Adipose tissue (tissue), 3 donors: ENCODE data around the gene ARL13B. TPM values are rescaled to one million over a fixed set of nuclear protein-coding genes. Genes with fewer than 3 reads are reported as not detected.
"Not testable (repeated sequence)": the region's sequence is repeated elsewhere in the genome, so short reads cannot be mapped to it uniquely, and the experiment has no call there.

Experiments
- H3K27ac ChIP-seq: one replicate; pipeline ENCODE4 v1.5.1; 2013; ENCODE audit warnings: low read depth, low read length
- WGBS, 3 donors: extraction: QIAGEN DNeasy Blood & Tissue Kit; methylation state at CpG; one replicate each; pipeline ENCODE4 v1.1.7; 2013; 5-methylcytosine and 5-hydroxymethylcytosine counted together
- polyA plus RNA-seq, 3 donors: library from polyadenylated mRNA; stranded (reverse); fragments of 200-250 nt; gene quantifications; one replicate each; pipeline ENCODE4 v1.2.3, GENCODE V29; 2013
- donor health status: healthy with polysubstance abuse.
- donor health status: Bipolar disorder and iron deficiency.
- donor health status: healthy.

Gene ARL13B
- polyA plus RNA-seq, result 1 to 10 TPM; 2.1 to 6.4 (median 6.0) TPM

- WGBS, 3 donors, result 0% methylated on average over 65 to 66 of the region's 66 CpGs
- peak within 1 kb of the TSS; percentile 83 for H3K27ac ChIP-seq
Measured at GRCh38 chr3:93979850-93980676, at the start of gene ARL13B. Gene ARL13B, plus strand, starts transcription at chr3:93980155. Its CDS starts 269 bp downstream, at chr3:93980424.

- WGBS, 3 donors, result 78 to 96% (median 91%) methylated on average over 5 of the region's 5 CpGs
- H3K27ac ChIP-seq, result no peak overlapping the region
Measured at GRCh38 chr3:93931597-93932229, 48.2 kb upstream of the ARL13B start.

DNA sequence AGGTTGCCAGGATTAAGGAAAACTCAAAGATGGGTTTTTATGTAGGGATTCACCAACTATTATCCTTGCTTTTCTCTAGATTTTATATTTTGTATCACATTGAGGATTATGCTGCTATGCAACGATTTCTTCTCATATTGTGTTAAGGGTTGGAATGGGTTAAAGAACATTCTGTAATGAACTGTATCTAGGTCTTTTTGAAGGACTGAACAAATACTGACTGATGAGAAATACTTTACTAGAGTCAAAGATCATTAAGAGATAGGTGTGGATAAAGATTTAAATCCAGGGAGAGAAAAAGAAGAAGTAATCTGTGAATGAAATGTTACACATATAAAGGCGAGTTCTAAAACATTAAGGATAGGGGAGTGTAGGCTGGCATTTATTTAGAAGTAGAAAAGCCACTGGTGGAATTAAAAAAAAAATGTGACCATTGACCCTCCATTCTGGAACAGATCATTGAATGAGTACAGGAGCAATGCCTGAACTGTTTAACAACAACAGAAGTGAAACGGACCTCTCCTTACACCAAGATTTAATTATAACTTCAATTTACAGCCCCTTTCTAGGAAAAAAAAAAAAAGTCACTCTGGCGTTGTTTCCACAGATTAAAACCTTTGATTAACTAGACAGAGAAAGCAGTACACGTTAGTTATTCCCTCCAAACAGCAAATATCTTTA, 45.4 kb upstream of the ARL13B start:
- H3K27ac ChIP-seq, result no peak overlapping the region
- 60 to 77% (median 71%) methylated on average over 5 of the region's 5 CpGs for WGBS, 3 donors

GRCh38 chr3:93936549-93936948, 43.4 kb upstream of the ARL13B start:
- H3K27ac ChIP-seq, result no peak overlapping the region
- WGBS, 3 donors, result 90 to 94% (median 92%) methylated on average over 1 of the region's 1 CpG

DNA sequence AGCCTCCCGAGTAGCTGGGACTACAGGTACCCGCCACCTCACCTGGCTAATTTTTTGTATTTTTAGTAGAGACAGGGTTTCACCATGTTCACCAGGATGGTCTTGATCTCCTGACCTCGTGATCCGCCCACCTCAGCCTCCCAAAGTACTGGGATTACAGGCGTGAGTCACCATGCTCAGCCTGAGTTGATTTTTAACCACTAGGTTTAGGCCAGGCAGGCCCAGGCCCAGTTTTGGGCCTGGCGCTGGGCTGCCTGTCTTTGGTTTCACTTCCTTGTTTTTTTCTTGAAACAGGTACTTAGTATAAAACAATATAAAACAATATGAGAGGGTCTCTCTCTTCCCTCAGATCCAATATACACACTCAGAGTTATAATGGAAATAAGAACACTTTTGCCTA, 42.5 kb upstream of the ARL13B start:
- H3K27ac ChIP-seq, result not testable (repeated sequence)
- 83 to 95% (median 93%) methylated on average over 6 of the region's 6 CpGs for WGBS, 3 donors

DNA sequence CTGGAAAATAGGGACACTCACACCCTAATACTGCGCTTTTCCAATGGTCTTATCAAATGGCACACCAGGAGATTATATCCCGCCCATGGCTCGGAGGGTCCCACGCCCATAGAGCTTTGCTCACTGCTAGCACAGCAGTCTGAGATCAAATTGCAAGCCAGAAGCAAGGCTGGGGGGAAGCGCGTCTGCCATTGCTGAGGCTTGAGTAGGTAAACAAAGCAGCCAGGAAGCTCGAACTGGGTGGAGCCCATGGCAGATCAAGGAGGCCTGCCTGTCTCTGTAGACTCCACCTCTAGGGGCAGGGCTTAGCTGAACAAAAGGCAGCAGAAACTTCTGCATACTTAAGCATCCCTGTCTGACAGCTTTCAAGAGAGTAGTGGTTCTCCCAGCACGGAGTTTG, 30.0 kb upstream of the ARL13B start:
- H3K27ac ChIP-seq, result not testable (repeated sequence)
- WGBS, 3 donors, result 86 to 89% (median 87%) methylated on average over 8 of the region's 8 CpGs

DNA sequence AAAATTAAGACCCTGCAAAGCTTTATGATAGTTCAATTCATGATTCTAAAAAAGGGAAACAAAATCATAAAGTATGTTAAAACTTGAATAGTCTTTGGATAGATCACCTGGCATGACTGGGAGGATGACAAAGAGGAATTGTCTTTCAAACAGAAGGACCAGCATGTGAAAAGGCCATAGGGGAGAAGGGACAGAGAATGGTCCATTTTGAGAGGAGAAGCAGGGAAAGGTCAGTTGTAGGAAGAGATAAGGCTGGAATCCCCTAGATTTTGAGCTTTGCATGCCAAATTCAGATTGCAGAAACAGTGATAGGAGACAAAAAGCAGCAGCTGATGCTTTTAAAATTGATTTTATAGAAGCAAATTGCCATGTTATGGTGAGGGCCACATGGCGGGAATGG, 18.9 kb upstream of the ARL13B start:
- WGBS, 3 donors, result 91 to 100% (median 92%) methylated on average over 1 of the region's 1 CpG
- no peak overlapping the region for H3K27ac ChIP-seq

GRCh38 chr3:93961489-93961888, 18.5 kb upstream of the ARL13B start:
- H3K27ac ChIP-seq, result no peak overlapping the region
- 28 to 73% (median 72%) methylated on average over 1 of the region's 1 CpG for WGBS, 3 donors

- WGBS, 3 donors, result 80 to 89% (median 84%) methylated on average over 3 of the region's 3 CpGs
- no peak overlapping the region for H3K27ac ChIP-seq
Measured at GRCh38 chr3:93962798-93963197, 17.2 kb upstream of the ARL13B start.

GRCh38 chr3:93965106-93965505, 14.8 kb upstream of the ARL13B start:
- 94 to 98% (median 96%) methylated on average over 19 of the region's 19 CpGs for WGBS, 3 donors
- H3K27ac ChIP-seq, result not testable (repeated sequence)

DNA sequence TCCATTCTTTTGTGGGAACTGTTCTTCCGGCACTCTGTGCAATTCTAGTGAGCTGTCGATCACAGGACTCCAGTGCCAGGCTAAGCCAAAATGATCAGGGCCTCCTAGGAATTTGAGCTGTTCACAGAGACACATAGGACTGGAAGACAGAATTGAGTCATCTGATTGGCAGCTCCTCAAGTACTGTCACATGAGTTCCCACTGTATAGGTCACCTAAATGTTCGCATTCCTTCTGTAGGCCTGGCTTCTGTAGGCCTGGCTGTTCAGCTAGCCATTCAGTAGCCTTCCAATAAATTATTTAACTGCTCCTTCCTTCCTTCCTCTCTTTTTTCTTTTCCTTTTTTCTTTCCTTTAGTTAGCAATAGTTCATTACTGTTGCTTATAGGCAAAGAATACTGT, 10.5 kb upstream of the ARL13B start:
- H3K27ac ChIP-seq, result no peak overlapping the region
- 61 to 76% (median 62%) methylated on average over 3 of the region's 3 CpGs for WGBS, 3 donors

DNA sequence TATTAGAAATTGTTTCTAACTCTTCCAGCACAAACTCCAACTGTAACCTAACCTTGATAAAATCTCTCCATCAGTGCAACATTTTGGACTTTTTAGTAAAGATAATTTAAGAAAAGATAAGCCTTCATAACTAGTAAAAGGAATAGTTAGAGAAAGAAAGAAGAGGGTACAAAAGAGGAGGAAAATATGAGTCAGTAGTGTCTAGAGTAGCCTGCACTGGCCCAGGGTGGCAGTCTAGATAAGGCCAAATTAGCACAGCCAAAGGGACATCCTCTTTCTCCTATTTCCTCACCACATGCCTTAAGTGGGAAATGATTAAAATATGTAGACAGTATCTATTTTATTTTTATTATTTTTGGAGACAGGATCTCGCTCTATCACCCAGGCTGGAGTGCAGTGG, 10.0 kb upstream of the ARL13B start:
- no peak overlapping the region for H3K27ac ChIP-seq
- 94 to 100% (median 94%) methylated on average over 1 of the region's 1 CpG for WGBS, 3 donors

DNA sequence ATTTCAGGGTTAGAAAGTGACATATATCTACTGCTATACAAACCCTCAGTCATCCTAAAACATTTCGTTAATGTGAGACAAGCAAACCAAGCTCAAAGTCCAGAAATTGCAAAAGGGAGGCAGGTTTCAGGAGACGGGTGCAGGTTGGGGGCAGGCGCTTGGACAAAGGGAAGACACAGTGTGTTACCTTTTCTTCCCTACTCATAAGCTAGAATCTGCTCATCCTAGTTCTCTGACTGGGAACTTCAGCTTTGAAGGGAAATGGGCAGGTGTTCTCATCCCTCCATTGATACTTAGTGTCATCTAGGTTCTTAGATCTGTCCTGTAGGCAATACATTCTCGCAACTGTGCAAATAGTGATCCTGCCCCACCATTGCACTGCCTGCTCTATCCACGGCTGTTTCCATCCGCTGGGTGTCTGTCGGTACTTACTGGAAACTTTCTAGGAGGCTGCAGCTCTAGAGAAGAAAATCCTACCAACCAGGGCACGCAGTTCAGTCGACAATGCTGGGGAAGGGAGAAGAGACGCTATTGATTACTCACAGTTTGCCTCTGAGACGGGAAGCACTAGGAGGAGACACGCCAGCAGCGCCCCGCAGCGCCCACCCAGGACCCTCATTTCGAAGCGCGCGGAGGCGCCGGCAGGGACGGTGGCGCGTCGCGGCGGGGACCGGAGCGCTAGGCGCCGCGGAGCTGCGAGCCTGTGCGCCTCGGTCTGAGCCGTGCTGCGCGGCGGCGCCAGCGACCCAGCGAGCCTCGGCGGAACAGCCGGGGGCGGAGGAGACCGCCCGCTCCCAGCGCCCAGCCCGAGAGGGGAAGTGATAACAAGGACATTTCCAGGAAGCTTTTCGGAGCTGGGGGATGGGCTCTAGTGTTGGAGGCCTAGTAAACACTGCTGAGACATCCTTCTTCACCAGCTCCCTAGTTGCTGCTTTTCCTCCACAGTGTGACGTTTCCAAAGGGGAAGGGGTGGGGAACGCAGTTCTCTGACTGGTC, 6.5 kb upstream of the ARL13B start, which contains the start of gene PROS1:
Gene PROS1, minus strand, starts transcription at position 766 of the 996 bp plus-strand sequence. Its CDS starts 147 bp downstream, at position 619.
- H3K27ac ChIP-seq, result peak within 1 kb of the TSS; percentile 77
- WGBS, 3 donors, result 1 to 2% (median 1%) methylated on average over 37 to 53 of the region's 53 CpGs

DNA sequence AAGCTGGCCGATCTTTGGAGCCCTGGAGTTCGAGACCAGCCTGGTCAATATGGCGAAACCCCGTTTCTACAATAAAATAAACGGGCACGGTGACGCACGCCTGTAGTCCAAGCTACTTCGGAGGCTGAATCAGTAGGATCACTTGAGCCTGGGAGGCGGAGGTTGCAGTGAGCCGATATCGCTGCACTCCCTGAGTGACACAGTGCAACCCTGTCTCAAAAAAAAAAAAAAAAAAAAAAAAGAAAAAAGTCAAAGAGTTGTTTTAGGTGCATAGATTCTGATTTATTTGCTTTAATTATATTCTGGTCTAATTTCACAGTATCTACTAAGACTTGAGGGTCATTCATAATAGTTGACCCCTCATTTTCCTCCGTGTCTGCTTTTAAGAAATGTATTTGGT, 1.7 kb downstream of the ARL13B start:
- no peak overlapping the region for H3K27ac ChIP-seq
- 95 to 97% (median 96%) methylated on average over 13 of the region's 13 CpGs for WGBS, 3 donors

- WGBS, 3 donors, result 93 to 97% (median 94%) methylated on average over 3 of the region's 3 CpGs
- no peak overlapping the region for H3K27ac ChIP-seq
Measured at GRCh38 chr3:93983408-93983807, 3.5 kb downstream of the ARL13B start.

DNA sequence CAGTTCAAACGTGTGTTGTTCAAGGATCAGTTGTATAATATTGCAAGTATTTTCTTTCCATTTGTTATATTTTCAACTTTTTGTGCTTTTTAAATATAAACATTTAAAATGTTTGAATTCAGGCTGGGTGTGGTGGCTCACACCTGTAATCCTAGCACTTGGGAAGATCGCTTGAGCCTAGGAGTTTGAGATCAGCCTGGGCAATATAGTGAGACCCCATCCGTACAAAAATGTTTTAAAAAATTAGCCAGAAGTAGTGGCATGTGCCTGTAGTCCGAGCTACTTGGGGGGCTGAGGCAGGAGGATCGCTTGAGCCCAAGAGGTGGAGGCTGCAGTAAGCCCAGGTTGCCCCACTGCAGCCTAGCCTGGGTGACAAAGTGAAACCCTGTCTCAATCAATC, 4.7 kb downstream of the ARL13B start:
- WGBS, 3 donors, result 85 to 93% (median 91%) methylated on average over 5 of the region's 5 CpGs
- no peak overlapping the region for H3K27ac ChIP-seq

DNA sequence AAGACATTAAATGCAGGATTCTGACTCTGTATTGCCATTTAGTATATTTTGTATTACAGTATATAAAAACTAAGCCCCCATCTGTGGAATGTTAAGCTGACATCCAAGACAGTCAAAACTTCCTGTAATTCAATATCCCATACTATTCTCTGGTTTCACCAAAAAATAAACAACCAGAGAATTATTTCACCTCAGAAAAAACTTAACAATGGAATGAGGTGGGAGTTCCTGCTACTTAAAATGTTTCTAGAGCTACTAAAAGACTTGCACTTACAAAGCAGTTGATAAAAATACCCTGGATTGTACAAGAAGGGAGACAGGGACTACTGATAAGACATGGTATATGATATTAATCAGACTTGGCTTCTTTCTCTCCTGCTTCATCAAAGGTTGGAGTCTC, 8.3 kb downstream of the ARL13B start:
- H3K27ac ChIP-seq, result no peak overlapping the region

GRCh38 chr3:93988764-93989163, 8.8 kb downstream of the ARL13B start:
- no peak overlapping the region for H3K27ac ChIP-seq
- 88 to 94% (median 90%) methylated on average over 9 of the region's 9 CpGs for WGBS, 3 donors
